ENCODE data around the gene PRKAG1.

- TF ChIP-seq GATA3 (IDR thresholded peaks at IDR 0.05; ENCODE audit: low read depth, low read length), result no peak
- no peak for TF ChIP-seq GATA2 (IDR thresholded peaks at IDR 0.05; ENCODE audit: low read depth, low read length)
Observed at GRCh38 chr12:48952691-48953090, 65.9 kb downstream of the PRKAG1 start.

Data from SH-SY5Y (cell line).